ENCODE results near the gene CIC. TPM values are rescaled to one million over a fixed set of nuclear protein-coding genes. Genes with fewer than 3 reads are reported as not detected.
"Not testable (repeated sequence)": the region's sequence is repeated elsewhere in the genome, so short reads cannot be mapped to it uniquely, and the experiment has no call there.

Gene CIC
- total RNA-seq, 1 donor from 2014 or later, result 115 TPM

- Mint-ChIP-seq H3K9me3 (ENCODE audit: unreplicated experiment) (no peaks in the 10 kb centered on the region), H3K4me3 (ENCODE audit: unreplicated experiment) (no peak overlapping the region), H3K4me1 (ENCODE audit: unreplicated experiment) (peaks cover 8% of the 10 kb centered on the region), H3K27ac (ENCODE audit: unreplicated experiment) (no peak overlapping the region), H3K36me3 (ENCODE audit: unreplicated experiment) (peaks cover 6% of the 10 kb centered on the region), H3K27me3 (ENCODE audit: unreplicated experiment) (no peaks in the 10 kb centered on the region)
- DNase-seq (ENCODE audit: extremely low spot score, unreplicated experiment), result no peak
- no peak for TF ChIP-seq CTCF (IDR thresholded peaks at IDR 0.05)
These were observed 65.1 kb downstream of the CIC start for GRCh38 chr19:42333975-42334696.

GRCh38 chr19:42334697-42335373 lies 65.8 kb downstream of the CIC start:
- Mint-ChIP-seq H3K27ac (ENCODE audit: unreplicated experiment) (no peak overlapping the region), H3K4me1 (ENCODE audit: unreplicated experiment) (peaks cover 7% of the 10 kb centered on the region), H3K36me3 (ENCODE audit: unreplicated experiment) (peaks cover 6% of the 10 kb centered on the region), H3K4me3 (ENCODE audit: unreplicated experiment) (no peak overlapping the region), H3K27me3 (ENCODE audit: unreplicated experiment) (no peaks in the 10 kb centered on the region), H3K9me3 (ENCODE audit: unreplicated experiment) (no peaks in the 10 kb centered on the region)
- DNase-seq (ENCODE audit: extremely low spot score, unreplicated experiment), result no peak
- no peak for TF ChIP-seq CTCF (IDR thresholded peaks at IDR 0.05)

- no peak overlapping the region for H3K4me3 Mint-ChIP-seq (ENCODE audit: unreplicated experiment)
- peaks cover 2% of the 10 kb centered on the region for H3K4me1 Mint-ChIP-seq (ENCODE audit: unreplicated experiment)
- no peak for DNase-seq (ENCODE audit: extremely low spot score, unreplicated experiment)
- H3K27ac Mint-ChIP-seq (ENCODE audit: unreplicated experiment), result no peak overlapping the region
- TF ChIP-seq CTCF (IDR thresholded peaks at IDR 0.05), result no peak
- no peaks in the 10 kb centered on the region for H3K9me3 Mint-ChIP-seq (ENCODE audit: unreplicated experiment)
- peaks cover 6% of the 10 kb centered on the region for H3K36me3 Mint-ChIP-seq (ENCODE audit: unreplicated experiment)
- H3K27me3 Mint-ChIP-seq (ENCODE audit: unreplicated experiment), result no peaks in the 10 kb centered on the region
These were observed 66.4 kb downstream of the CIC start for GRCh38 chr19:42335374-42335936.

- Mint-ChIP-seq H3K4me1 (ENCODE audit: unreplicated experiment) (no peaks in the 10 kb centered on the region), H3K27me3 (ENCODE audit: unreplicated experiment) (no peaks in the 10 kb centered on the region), H3K9me3 (ENCODE audit: unreplicated experiment) (no peaks in the 10 kb centered on the region), H3K36me3 (ENCODE audit: unreplicated experiment) (peaks cover 6% of the 10 kb centered on the region), H3K4me3 (ENCODE audit: unreplicated experiment) (no peak overlapping the region), H3K27ac (ENCODE audit: unreplicated experiment) (no peak overlapping the region)
- no peak for DNase-seq (ENCODE audit: extremely low spot score, unreplicated experiment)
- no peak for TF ChIP-seq CTCF (IDR thresholded peaks at IDR 0.05)
These were observed 66.9 kb downstream of the CIC start for GRCh38 chr19:42335971-42336370.

GRCh38 chr19:42339126-42339860 lies 70.2 kb downstream of the CIC start:
- H3K9me3 Mint-ChIP-seq (ENCODE audit: unreplicated experiment); H3K4me1 Mint-ChIP-seq (ENCODE audit: unreplicated experiment); H3K27me3 Mint-ChIP-seq (ENCODE audit: unreplicated experiment); H3K27ac Mint-ChIP-seq (ENCODE audit: unreplicated experiment); H3K4me3 Mint-ChIP-seq (ENCODE audit: unreplicated experiment); H3K36me3 Mint-ChIP-seq (ENCODE audit: unreplicated experiment); DNase-seq (ENCODE audit: extremely low spot score, unreplicated experiment): not testable (repeated sequence)

- not testable (repeated sequence) for H3K4me1 Mint-ChIP-seq (ENCODE audit: unreplicated experiment); H3K27me3 Mint-ChIP-seq (ENCODE audit: unreplicated experiment); DNase-seq (ENCODE audit: extremely low spot score, unreplicated experiment); H3K27ac Mint-ChIP-seq (ENCODE audit: unreplicated experiment); H3K4me3 Mint-ChIP-seq (ENCODE audit: unreplicated experiment); H3K9me3 Mint-ChIP-seq (ENCODE audit: unreplicated experiment)
- H3K36me3 Mint-ChIP-seq (ENCODE audit: unreplicated experiment), result peaks cover 13% of the 10 kb centered on the region
These were observed 70.9 kb downstream of the CIC start for GRCh38 chr19:42339922-42340321.
